22Rv1 (cell line): Measurements from ENCODE around the gene INPP5D.

ENCODE experiments used
- CTCF ChIP-seq: fragments of 450-650 bp; IDR thresholded peaks from 2 replicates; pipeline ENCODE4 v1.5.1; 2017; ENCODE audit warnings: mild to moderate bottlenecking
- ZFX ChIP-seq: fragments of 450-650 bp; IDR thresholded peaks from 2 replicates; pipeline ENCODE4 v1.6.1; 2017; ENCODE audit warnings: antibody characterized with exemption, borderline replicate concordance

GRCh38 chr2:233256048-233256447 lies 195.9 kb downstream of the INPP5D start:
- no peak for TF ChIP-seq CTCF
- TF ChIP-seq ZFX, result no peak
